GM18907 (cell line): ENCODE results near the gene ANKS3.

ENCODE experiments used
- ATAC-seq: cut with Tn5 transposase; IDR thresholded peaks from one replicate; pipeline ENCODE4 v1.9.1; 2021; ENCODE audit warnings: mild to moderate bottlenecking, moderate library complexity; ENCODE audit not compliant: unreplicated experiment

ANKS3 gene

GRCh38 chr16:4696905-4697847 lies 36.9 kb downstream of the ANKS3 start:
- ATAC-seq, result no peak

- no peak for ATAC-seq
Measured at GRCh38 chr16:4696172-4696904, 37.7 kb downstream of the ANKS3 start.

GRCh38 chr16:4695473-4696171 lies 38.4 kb downstream of the ANKS3 start:
- no peak for ATAC-seq

GRCh38 chr16:4694642-4695451 lies 39.2 kb downstream of the ANKS3 start:
- no peak for ATAC-seq

- ATAC-seq, result peak; percentile 3
Measured at GRCh38 chr16:4693956-4694641, 40.0 kb downstream of the ANKS3 start.

GRCh38 chr16:4693296-4693955 lies 40.6 kb downstream of the ANKS3 start, which contains the start of gene NUDT16L1:
Gene NUDT16L1 (plus strand): TSS chr16:4693562. CDS start chr16:4693727, 165 bp downstream.
- peak; percentile 90 for ATAC-seq

- peak; percentile 21 for ATAC-seq
Measured at GRCh38 chr16:4692460-4693295, 41.4 kb downstream of the ANKS3 start.

GRCh38 chr16:4691666-4692412 lies 42.2 kb downstream of the ANKS3 start:
- ATAC-seq, result no peak

GRCh38 chr16:4690946-4691665 lies 43.0 kb downstream of the ANKS3 start:
- no peak for ATAC-seq

GRCh38 chr16:4689864-4690704 lies 44.0 kb downstream of the ANKS3 start:
- no peak for ATAC-seq

- no peak for ATAC-seq
Measured at GRCh38 chr16:4689091-4689671, 44.9 kb downstream of the ANKS3 start.

GRCh38 chr16:4688674-4689045 lies 45.4 kb downstream of the ANKS3 start:
- no peak for ATAC-seq

GRCh38 chr16:4687946-4688673 lies 46.0 kb downstream of the ANKS3 start:
- ATAC-seq, result no peak

GRCh38 chr16:4687416-4687815 lies 46.7 kb downstream of the ANKS3 start:
- no peak for ATAC-seq
